Mesendoderm (in vitro differentiated cells): ENCODE data around the gene ZSCAN30.
"Not testable (repeated sequence)": the region's sequence is repeated elsewhere in the genome, so short reads cannot be mapped to it uniquely, and the experiment has no call there.

Experiments
- DNase-seq: peaks from one replicate; pipeline ENCODE4 v3.0.0; 2013
- H2AK5ac ChIP-seq: 2 replicates; pipeline ENCODE4 v1.6.1; 2013; ENCODE audit warnings: low read length, inconsistent platforms
- H2BK120ac ChIP-seq: 2 replicates; pipeline ENCODE4 v1.6.1; 2013; ENCODE audit warnings: low read depth, mild to moderate bottlenecking, low read length, moderate library complexity, mixed read lengths
- H2BK15ac ChIP-seq: replicated peaks from 2 replicates; pipeline ENCODE4 v1.6.1; 2013; ENCODE audit warnings: low read depth, mild to moderate bottlenecking, moderate library complexity
- H2BK5ac ChIP-seq: 2 replicates; pipeline ENCODE4 v1.6.1; 2013; ENCODE audit warnings: low read length, inconsistent platforms
- H3K18ac ChIP-seq: 2 replicates; pipeline ENCODE4 v1.6.1; 2013; ENCODE audit warnings: mild to moderate bottlenecking, low read length, mixed read lengths
- H3K23ac ChIP-seq: one replicate; pipeline ENCODE4 v1.6.1; 2013; ENCODE audit warnings: low read length
- H3K27ac ChIP-seq: 2 replicates; pipeline ENCODE4 v1.5.1; 2013; ENCODE audit warnings: low read depth, mild to moderate bottlenecking, inconsistent platforms, low read length, moderate library complexity
- H3K27me3 ChIP-seq: 2 replicates; pipeline ENCODE4 v1.6.1; 2013; ENCODE audit warnings: low read length, control low read depth, mild to moderate bottlenecking, inconsistent platforms; ENCODE audit not compliant: insufficient read depth, poor library complexity
- H3K36me3 ChIP-seq: 2 replicates; pipeline ENCODE4 v1.6.1; 2013; ENCODE audit warnings: low read length, inconsistent platforms; ENCODE audit not compliant: control insufficient read depth, insufficient read depth
- H3K4ac ChIP-seq: one replicate; pipeline ENCODE4 v1.6.1; 2013; ENCODE audit warnings: low read depth, mild to moderate bottlenecking, low read length, moderate library complexity
- H3K4me1 ChIP-seq: 2 replicates; pipeline ENCODE4 v1.6.1; 2013; ENCODE audit warnings: low read depth, low read length, inconsistent platforms; ENCODE audit not compliant: control insufficient read depth
- H3K4me2 ChIP-seq: 2 replicates; pipeline ENCODE4 v1.6.1; 2013; ENCODE audit warnings: low read length
- H3K4me3 ChIP-seq: 2 replicates; pipeline ENCODE4 v1.5.1; 2013; ENCODE audit warnings: mild to moderate bottlenecking, low read length
- H3K56ac ChIP-seq: one replicate; pipeline ENCODE4 v1.6.1; 2013; ENCODE audit warnings: low read length
- H3K79me1 ChIP-seq: 2 replicates; pipeline ENCODE4 v1.6.1; 2013; ENCODE audit warnings: low read length, inconsistent platforms
- H3K79me2 ChIP-seq: 2 replicates; pipeline ENCODE4 v1.6.1; 2013; ENCODE audit warnings: mild to moderate bottlenecking, low read length; ENCODE audit not compliant: control insufficient read depth, insufficient read depth
- H3K9ac ChIP-seq: 2 replicates; pipeline ENCODE4 v1.6.1; 2013; ENCODE audit warnings: low read length, inconsistent platforms
- H4K5ac ChIP-seq: one replicate; pipeline ENCODE4 v1.6.1; 2013; ENCODE audit warnings: low read length
- H4K8ac ChIP-seq: one replicate; pipeline ENCODE4 v1.6.1; 2013; ENCODE audit warnings: low read depth, mild to moderate bottlenecking, control low read depth, low read length, moderate library complexity
- WGBS: extraction: QIAGEN DNeasy Blood & Tissue Kit; methylation state at CpG from one replicate; pipeline ENCODE4 v1.1.7; 2013; ENCODE audit warnings: low lambda C conversion rate, missing lambda C conversion rate; ENCODE audit not compliant: insufficient coverage; ENCODE audit errors: extremely low coverage; 5-methylcytosine and 5-hydroxymethylcytosine counted together

Gene ZSCAN30

GRCh38 chr18:35205746-35206458 lies 84.1 kb downstream of the ZSCAN30 start:
- DNase-seq, H2BK120ac ChIP-seq, H3K23ac ChIP-seq, H2BK15ac ChIP-seq, H2AK5ac ChIP-seq, H2BK5ac ChIP-seq, H3K18ac ChIP-seq, H4K8ac ChIP-seq, H3K36me3 ChIP-seq, H3K79me1 ChIP-seq, H3K27me3 ChIP-seq, H3K4me1 ChIP-seq, H3K4ac ChIP-seq, H3K4me3 ChIP-seq, H4K5ac ChIP-seq, H3K9ac ChIP-seq, H3K4me2 ChIP-seq, H3K56ac ChIP-seq, H3K79me2 ChIP-seq, H3K27ac ChIP-seq: not testable (repeated sequence)
- no CpG with 5 or more reads among the region's 30 CpGs for WGBS

- Histone ChIP-seq H3K27ac (no peak overlapping the region), H2AK5ac (no peak overlapping the region), H2BK15ac (no peak overlapping the region), H3K36me3 (no peaks in the 10 kb centered on the region), H3K23ac (no peak overlapping the region), H4K8ac (no peak overlapping the region), H3K79me1 (no peaks in the 10 kb centered on the region), H2BK120ac (no peak overlapping the region), H3K9ac (no peak overlapping the region), H4K5ac (no peak overlapping the region), H3K4me1 (no peaks in the 10 kb centered on the region), H3K79me2 (no peaks in the 10 kb centered on the region), H3K18ac (no peak overlapping the region), H3K4ac (no peak overlapping the region), H3K4me2 (no peak overlapping the region), H2BK5ac (no peak overlapping the region), H3K56ac (no peak overlapping the region), H3K27me3 (no peaks in the 10 kb centered on the region), H3K4me3 (no peak overlapping the region)
- no CpG with 5 or more reads among the region's 2 CpGs for WGBS
- no peak for DNase-seq
Measured at GRCh38 chr18:35205199-35205712, 84.8 kb downstream of the ZSCAN30 start.

- no peaks in the 10 kb centered on the region for H3K79me1 ChIP-seq
- H3K56ac ChIP-seq, result no peak overlapping the region
- H2BK120ac ChIP-seq, result no peak overlapping the region
- H4K5ac ChIP-seq, result no peak overlapping the region
- H3K4me3 ChIP-seq, result no peak overlapping the region
- H4K8ac ChIP-seq, result peak overlapping the region; percentile 28
- H3K27me3 ChIP-seq, result no peaks in the 10 kb centered on the region
- no peaks in the 10 kb centered on the region for H3K79me2 ChIP-seq
- H2BK15ac ChIP-seq, result peak overlapping the region; percentile 36
- no peak overlapping the region for H3K18ac ChIP-seq
- H2AK5ac ChIP-seq, result no peak overlapping the region
- H3K36me3 ChIP-seq, result no peaks in the 10 kb centered on the region
- no peak overlapping the region for H3K9ac ChIP-seq
- no CpG with 5 or more reads among the region's 3 CpGs for WGBS
- no peak for DNase-seq
- H3K4ac ChIP-seq, result no peak overlapping the region
- no peak overlapping the region for H2BK5ac ChIP-seq
- H3K4me1 ChIP-seq, result no peaks in the 10 kb centered on the region
- no peak overlapping the region for H3K4me2 ChIP-seq
- no peak overlapping the region for H3K23ac ChIP-seq
- no peak overlapping the region for H3K27ac ChIP-seq
Measured at GRCh38 chr18:35203067-35203466, 87.0 kb downstream of the ZSCAN30 start.

GRCh38 chr18:35201256-35201931 lies 88.6 kb downstream of the ZSCAN30 start:
- Histone ChIP-seq H3K18ac (no peak overlapping the region), H3K79me2 (no peaks in the 10 kb centered on the region), H3K79me1 (no peaks in the 10 kb centered on the region), H3K4ac (no peak overlapping the region), H4K5ac (no peak overlapping the region), H2AK5ac (no peak overlapping the region), H3K4me1 (no peaks in the 10 kb centered on the region), H4K8ac (peak overlapping the region; percentile 76), H3K4me3 (no peak overlapping the region), H3K9ac (no peak overlapping the region), H3K56ac (no peak overlapping the region), H3K27me3 (no peaks in the 10 kb centered on the region), H3K4me2 (no peak overlapping the region), H3K27ac (no peak overlapping the region), H2BK5ac (no peak overlapping the region), H3K36me3 (no peaks in the 10 kb centered on the region), H2BK15ac (no peak overlapping the region), H2BK120ac (no peak overlapping the region), H3K23ac (no peak overlapping the region)
- no CpG with 5 or more reads among the region's 5 CpGs for WGBS
- no peak for DNase-seq
